ENCODE data around the gene HSPB9.

The HSPB9 gene

DNA sequence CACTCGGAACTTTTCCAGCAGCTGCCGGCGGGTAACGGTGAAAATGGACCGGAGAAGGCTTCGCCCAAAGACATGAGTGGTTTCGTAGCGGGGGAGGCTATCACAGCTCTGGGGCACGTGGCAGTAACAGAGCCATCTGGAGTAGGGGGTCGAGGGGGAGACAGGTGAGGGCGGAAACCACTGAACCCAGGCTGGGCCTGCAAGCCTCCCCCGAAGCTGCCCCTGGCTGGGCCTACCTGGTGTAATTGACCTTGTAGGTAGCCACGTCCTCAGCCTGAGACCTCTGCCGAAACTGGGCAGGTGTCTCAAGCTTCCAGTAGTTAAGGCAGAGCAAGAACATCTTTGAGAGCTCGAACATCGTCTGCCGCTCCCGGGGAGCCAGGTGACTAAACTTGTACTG lies 3.3 kb upstream of the HSPB9 start (continued):
- TF ChIP-seq, protein P1, sequence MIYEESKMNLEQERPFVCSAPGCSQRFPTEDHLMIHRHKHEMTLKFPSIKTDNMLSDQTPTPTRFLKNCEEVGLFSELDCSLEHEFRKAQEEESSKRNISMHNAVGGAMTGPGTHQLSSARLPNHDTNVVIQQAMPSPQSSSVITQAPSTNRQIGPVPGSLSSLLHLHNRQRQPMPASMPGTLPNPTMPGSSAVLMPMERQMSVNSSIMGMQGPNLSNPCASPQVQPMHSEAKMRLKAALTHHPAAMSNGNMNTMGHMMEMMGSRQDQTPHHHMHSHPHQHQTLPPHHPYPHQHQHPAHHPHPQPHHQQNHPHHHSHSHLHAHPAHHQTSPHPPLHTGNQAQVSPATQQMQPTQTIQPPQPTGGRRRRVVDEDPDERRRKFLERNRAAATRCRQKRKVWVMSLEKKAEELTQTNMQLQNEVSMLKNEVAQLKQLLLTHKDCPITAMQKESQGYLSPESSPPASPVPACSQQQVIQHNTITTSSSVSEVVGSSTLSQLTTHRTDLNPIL (CRISPR knock-in tag; IDR thresholded peaks at IDR 0.05; ENCODE audit: low read depth), result no peak
- TF ChIP-seq ARNTL (CRISPR knock-in tag; IDR thresholded peaks at IDR 0.05; ENCODE audit: borderline replicate concordance, low read depth) (no peak), SNAI2 (CRISPR knock-in tag; IDR thresholded peaks at IDR 0.05) (no peak), BACH2 (CRISPR knock-in tag; IDR thresholded peaks at IDR 0.05; ENCODE audit: borderline replicate concordance) (no peak), ZC3H10 (CRISPR knock-in tag; IDR thresholded peaks at IDR 0.05) (no peak)
- TF ChIP-seq, protein P2, sequence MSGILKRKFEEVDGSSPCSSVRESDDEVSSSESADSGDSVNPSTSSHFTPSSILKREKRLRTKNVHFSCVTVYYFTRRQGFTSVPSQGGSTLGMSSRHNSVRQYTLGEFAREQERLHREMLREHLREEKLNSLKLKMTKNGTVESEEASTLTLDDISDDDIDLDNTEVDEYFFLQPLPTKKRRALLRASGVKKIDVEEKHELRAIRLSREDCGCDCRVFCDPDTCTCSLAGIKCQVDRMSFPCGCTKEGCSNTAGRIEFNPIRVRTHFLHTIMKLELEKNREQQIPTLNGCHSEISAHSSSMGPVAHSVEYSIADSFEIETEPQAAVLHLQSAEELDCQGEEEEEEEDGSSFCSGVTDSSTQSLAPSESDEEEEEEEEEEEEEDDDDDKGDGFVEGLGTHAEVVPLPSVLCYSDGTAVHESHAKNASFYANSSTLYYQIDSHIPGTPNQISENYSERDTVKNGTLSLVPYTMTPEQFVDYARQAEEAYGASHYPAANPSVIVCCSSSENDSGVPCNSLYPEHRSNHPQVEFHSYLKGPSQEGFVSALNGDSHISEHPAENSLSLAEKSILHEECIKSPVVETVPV (CRISPR knock-in tag; IDR thresholded peaks at IDR 0.05), result no peak

DNA sequence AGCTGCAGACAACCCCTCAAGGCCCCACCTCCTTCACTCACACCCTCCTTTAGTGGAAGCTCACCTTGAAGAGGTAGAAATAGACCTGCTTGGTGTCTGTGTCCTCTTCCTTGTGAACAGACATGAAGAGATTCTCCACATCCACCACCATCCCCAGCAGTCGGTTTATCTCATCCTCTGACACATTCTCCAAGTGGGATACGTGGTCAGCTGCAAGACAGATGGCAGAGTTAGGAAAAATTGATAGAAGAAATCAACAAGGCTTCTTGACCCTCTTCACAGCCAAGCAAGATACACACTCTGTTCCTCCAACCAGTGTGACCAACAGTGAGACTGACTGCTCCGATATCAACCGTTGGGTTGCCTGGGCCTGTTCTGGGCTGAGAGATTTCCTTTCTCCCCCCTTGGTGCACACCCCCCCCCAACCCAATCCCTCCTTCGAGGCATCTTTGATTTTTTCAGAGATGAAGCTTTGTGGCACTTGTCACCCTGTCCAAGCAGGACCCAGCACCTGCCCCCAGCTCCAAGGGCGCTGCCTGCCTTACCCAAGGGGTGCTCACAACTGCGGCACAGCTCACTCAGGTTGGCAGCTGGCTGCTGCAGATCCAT lies 2.3 kb upstream of the HSPB9 start:
- no peak for TF ChIP-seq RARB (CRISPR knock-in tag; IDR thresholded peaks at IDR 0.05)
- TF ChIP-seq, protein P3, sequence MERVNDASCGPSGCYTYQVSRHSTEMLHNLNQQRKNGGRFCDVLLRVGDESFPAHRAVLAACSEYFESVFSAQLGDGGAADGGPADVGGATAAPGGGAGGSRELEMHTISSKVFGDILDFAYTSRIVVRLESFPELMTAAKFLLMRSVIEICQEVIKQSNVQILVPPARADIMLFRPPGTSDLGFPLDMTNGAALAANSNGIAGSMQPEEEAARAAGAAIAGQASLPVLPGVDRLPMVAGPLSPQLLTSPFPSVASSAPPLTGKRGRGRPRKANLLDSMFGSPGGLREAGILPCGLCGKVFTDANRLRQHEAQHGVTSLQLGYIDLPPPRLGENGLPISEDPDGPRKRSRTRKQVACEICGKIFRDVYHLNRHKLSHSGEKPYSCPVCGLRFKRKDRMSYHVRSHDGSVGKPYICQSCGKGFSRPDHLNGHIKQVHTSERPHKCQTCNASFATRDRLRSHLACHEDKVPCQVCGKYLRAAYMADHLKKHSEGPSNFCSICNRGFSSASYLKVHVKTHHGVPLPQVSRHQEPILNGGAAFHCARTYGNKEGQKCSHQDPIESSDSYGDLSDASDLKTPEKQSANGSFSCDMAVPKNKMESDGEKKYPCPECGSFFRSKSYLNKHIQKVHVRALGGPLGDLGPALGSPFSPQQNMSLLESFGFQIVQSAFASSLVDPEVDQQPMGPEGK (CRISPR knock-in tag; IDR thresholded peaks at IDR 0.05; ENCODE audit: borderline replicate concordance), result no peak
- TF ChIP-seq OSR1 (CRISPR knock-in tag; IDR thresholded peaks at IDR 0.05), result no peak
- TF ChIP-seq ARNTL (CRISPR knock-in tag; IDR thresholded peaks at IDR 0.05; ENCODE audit: borderline replicate concordance, low read depth), result no peak
- TF ChIP-seq ZNF565 (CRISPR knock-in tag; conservative IDR thresholded peaks at IDR 0.05; ENCODE audit: low read depth), result no peak
- TF ChIP-seq, protein P4, sequence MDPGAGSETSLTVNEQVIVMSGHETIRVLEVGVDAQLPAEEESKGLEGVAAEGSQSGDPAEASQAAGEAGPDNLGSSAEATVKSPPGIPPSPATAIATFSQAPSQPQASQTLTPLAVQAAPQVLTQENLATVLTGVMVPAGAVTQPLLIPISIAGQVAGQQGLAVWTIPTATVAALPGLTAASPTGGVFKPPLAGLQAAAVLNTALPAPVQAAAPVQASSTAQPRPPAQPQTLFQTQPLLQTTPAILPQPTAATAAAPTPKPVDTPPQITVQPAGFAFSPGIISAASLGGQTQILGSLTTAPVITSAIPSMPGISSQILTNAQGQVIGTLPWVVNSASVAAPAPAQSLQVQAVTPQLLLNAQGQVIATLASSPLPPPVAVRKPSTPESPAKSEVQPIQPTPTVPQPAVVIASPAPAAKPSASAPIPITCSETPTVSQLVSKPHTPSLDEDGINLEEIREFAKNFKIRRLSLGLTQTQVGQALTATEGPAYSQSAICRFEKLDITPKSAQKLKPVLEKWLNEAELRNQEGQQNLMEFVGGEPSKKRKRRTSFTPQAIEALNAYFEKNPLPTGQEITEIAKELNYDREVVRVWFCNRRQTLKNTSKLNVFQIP (CRISPR knock-in tag; IDR thresholded peaks at IDR 0.05; ENCODE audit: borderline replicate concordance, low read depth), result no peak
- TF ChIP-seq TOX (CRISPR knock-in tag; IDR thresholded peaks at IDR 0.05; ENCODE audit: borderline replicate concordance), result no peak
- ATAC-seq, result peak; percentile 3

DNA sequence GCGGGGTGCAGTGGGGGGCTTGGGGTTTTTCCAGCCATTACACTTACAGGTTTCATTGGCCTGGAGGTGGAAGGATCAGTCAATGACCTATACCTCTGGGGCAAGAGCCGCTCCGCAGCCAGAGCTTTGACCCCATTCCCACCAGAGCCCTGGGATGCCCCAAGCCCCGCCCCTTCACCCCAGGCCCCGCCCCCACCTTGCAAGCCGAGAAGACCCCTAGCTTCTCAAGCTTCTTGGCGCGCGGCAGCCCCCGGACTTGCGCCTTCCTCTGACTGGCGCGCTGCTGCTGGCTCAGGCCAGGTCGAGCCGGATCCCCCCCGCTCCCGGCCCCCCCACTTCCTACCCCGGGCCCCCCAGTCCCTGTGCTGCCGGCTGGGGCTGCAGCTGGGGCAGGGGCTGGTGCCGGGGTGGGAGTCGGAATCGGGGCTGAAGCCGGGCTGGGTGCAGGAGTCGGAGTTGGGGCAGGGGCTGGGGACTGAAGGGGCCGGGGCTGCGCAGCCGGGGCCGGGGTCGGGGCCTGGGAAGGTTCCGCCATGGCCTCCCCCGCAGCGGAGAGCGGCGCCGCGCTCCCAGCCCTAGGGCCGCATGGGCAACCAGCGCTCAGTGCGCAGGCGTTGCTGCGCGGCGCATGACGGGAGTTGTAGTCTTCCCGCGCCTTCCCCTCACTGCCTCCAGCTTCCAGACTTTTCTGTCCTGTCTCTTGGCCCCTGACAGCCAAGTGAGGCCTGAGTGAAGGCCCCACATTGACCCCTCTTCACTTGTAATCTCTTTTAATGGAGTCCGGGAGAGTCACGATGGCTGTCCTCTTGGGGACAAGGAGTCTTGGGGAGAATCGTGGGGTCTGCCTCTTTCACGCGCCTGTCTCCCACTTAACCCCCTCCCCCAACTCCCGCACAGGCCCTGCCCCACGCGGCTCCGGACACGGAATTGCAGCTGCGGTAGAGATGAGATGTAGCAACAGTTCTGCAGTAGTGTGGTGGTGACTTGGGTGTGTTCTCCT lies 1.5 kb upstream of the HSPB9 start, which contains the start of gene KAT2A:
TSS of gene KAT2A (minus strand) at position 598 of the 1,000 bp plus-strand sequence. CDS start at position 535, 63 bp downstream.
- peak; percentile 95 for ATAC-seq
- TF ChIP-seq SNAI2 (CRISPR knock-in tag; IDR thresholded peaks at IDR 0.05), result no peak

DNA sequence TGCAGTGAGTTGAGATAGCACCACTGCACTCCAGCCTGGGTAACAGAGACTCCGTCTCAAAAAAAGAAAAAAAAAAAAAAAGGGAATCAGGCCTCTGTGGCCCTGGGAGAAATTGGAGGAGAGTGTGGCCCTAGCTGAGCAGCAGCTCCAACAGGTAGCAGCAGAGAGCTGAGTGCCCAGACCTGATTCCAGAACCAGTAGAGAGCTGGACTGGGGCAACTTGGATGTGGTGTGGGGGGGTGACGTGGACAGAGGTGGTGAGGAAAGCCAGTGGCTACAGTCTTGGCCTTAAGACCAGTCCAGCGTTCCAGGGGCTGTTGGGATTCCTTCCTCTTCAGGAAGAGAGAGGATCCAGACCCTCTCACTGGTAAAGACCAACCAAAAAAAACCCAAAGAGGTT lies 1.7 kb downstream of the HSPB9 start:
- TF ChIP-seq ZNF70 (CRISPR knock-in tag; IDR thresholded peaks at IDR 0.05) (no peak), ISL1 (CRISPR knock-in tag; IDR thresholded peaks at IDR 0.05) (no peak), PPARA (CRISPR knock-in tag; IDR thresholded peaks at IDR 0.05; ENCODE audit: borderline replicate concordance) (no peak)
- TF ChIP-seq, protein P3 (CRISPR knock-in tag; IDR thresholded peaks at IDR 0.05; ENCODE audit: borderline replicate concordance), result no peak
- TF ChIP-seq, protein P1 (CRISPR knock-in tag; IDR thresholded peaks at IDR 0.05; ENCODE audit: low read depth), result no peak
- no peak for ATAC-seq
